Measurements from ENCODE around the gene ERO1A.
"Not testable (repeated sequence)": the region's sequence is repeated elsewhere in the genome, so short reads cannot be mapped to it uniquely, and the experiment has no call there.

Gene ERO1A

DNA sequence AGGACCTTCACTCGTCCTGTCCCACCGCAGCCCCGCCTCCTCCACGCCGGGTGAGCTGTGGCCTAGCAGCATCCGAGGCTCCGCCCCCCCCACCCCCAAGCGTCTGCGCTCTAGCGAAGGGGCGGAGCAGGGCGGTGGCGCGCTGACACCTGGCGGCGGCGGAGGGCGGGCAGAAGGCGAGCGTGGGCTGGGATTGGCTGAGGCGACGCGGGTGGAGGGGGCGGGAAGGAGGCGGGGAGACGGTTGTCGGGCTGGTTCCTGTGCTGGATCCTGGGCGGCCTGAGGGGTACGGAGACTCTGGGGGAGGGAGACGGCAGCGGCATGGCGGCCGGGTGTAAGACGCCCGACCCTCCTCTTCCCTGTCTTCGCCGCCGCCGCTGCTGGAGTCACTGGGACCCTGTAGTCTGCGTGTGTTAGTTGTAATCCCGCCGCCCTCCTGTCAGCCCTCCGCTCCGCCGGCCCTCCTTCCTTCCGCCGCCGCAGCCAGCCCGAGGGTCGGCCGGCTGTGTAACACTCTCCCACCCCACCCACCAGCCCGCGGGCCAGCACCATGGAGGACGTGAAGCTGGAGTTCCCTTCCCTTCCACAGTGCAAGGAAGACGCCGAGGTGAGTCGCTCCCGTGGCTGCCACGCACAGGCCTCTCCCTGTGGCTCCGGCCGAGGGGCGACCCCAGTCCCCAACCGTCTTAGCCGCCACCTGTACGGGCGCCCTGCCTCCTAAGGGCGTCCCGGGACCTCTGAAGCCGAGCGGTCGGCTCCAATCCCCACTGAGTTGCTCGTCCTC, 34.8 kb upstream of the ERO1A start, which contains the start of gene STYX (continued):
- TF ChIP-seq YY2 (tag by site-specific recombination; IDR thresholded peaks at IDR 0.05) (peak; percentile 85), ZNF626 (tag by site-specific recombination; IDR thresholded peaks at IDR 0.05) (no peak), ZNF501 (tag by site-specific recombination; IDR thresholded peaks at IDR 0.05) (peak; percentile 82; the same call in 1 of the 2 replicates), ZBTB8A (tag by site-specific recombination; IDR thresholded peaks at IDR 0.05) (peak; percentile 61; the same call in 1 of the 2 replicates), SCRT2 (tag by site-specific recombination; IDR thresholded peaks at IDR 0.05) (0 out of 2 replicates have a peak, but pooled peaks have one; percentile 36), KLF7 (tag by site-specific recombination; IDR thresholded peaks at IDR 0.05; ENCODE audit: borderline replicate concordance) (peak; percentile 61; the same call in 1 of the 2 replicates), ZNF76 (tag by site-specific recombination; IDR thresholded peaks at IDR 0.05; ENCODE audit: borderline replicate concordance, low read depth) (0 out of 2 replicates have a peak, but pooled peaks have one; percentile 15), KLF10 (tag by site-specific recombination; IDR thresholded peaks at IDR 0.05) (peak; percentile 69), ZSCAN23 (tag by site-specific recombination; IDR thresholded peaks at IDR 0.05) (no peak; the same call in 1 of the 2 replicates), ZXDB (tag by site-specific recombination; IDR thresholded peaks at IDR 0.05) (0 out of 2 replicates have a peak, but pooled peaks have one; percentile 41)
- TF ChIP-seq, protein P1, sequence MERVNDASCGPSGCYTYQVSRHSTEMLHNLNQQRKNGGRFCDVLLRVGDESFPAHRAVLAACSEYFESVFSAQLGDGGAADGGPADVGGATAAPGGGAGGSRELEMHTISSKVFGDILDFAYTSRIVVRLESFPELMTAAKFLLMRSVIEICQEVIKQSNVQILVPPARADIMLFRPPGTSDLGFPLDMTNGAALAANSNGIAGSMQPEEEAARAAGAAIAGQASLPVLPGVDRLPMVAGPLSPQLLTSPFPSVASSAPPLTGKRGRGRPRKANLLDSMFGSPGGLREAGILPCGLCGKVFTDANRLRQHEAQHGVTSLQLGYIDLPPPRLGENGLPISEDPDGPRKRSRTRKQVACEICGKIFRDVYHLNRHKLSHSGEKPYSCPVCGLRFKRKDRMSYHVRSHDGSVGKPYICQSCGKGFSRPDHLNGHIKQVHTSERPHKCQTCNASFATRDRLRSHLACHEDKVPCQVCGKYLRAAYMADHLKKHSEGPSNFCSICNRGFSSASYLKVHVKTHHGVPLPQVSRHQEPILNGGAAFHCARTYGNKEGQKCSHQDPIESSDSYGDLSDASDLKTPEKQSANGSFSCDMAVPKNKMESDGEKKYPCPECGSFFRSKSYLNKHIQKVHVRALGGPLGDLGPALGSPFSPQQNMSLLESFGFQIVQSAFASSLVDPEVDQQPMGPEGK (tag by site-specific recombination; IDR thresholded peaks at IDR 0.05), result peak; percentile 88

- no peak for TF ChIP-seq ZNF24 (tag by site-specific recombination; IDR thresholded peaks at IDR 0.05)
- TF ChIP-seq ZNF335 (tag by site-specific recombination; conservative IDR thresholded peaks at IDR 0.05), result peak; percentile 41; the same call in 1 of the 2 replicates
- peak; percentile 50; the same call in 1 of the 2 replicates for TF ChIP-seq PRDM1 (tag by site-specific recombination; IDR thresholded peaks at IDR 0.05)
- H3K4me3 ChIP-seq (ENCODE audit: low read depth, low read length), result peak overlapping the region; percentile 6; the same call in 1 of the 2 replicates
- POLR2A ChIA-PET, result interaction anchor here (0.6 to 1.1 kb wide), 9 partner anchors 17 to 232 kb away, joined by 3 to 5 read pairs (median 3); partner anchors contain the start of genes GNPNAT1, GPR137C and TXNDC16
- H3K9me3 ChIP-seq (ENCODE audit: control insufficient read depth, insufficient read depth, low read depth, low read length), result no peaks in the 10 kb centered on the region
- peaks cover 4% of the 10 kb centered on the region for H3K4me1 ChIP-seq (ENCODE audit: control insufficient read depth, insufficient read depth, low read length)
- peaks cover 40 to 57% of the 10 kb centered on the region in 2 experiments for H3K36me3 ChIP-seq (ENCODE audit: control insufficient read depth in 2 of 2, insufficient read depth in 1 of 2, low read length in 2 of 2)
- CTCF ChIA-PET, result no interaction called here
- no peak overlapping the region; the same call in 1 of the 2 replicates for H3K27ac ChIP-seq (ENCODE audit: extremely low read depth, low read depth, low read length)
Observed at GRCh38 chr14:52729585-52729924, 34.2 kb upstream of the ERO1A start.

DNA sequence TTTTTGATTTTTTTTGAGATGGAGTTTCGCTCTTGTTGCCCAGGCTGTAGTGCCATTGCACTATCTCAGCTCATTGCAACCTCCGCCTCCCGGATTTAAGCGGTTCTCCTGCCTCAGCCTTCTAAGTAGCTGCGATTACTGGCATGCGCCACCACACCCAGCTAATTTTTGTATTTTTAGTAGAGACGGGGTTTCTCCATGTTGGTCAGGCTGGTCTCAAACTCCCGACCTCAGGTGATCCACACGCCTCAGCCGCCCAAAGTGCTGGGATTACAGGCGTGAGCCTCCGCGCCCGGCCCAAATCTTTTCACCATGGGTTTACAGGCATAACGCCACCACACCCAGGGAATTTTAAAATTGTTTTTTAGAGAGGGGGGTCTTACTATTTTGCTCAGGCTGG, 33.7 kb upstream of the ERO1A start:
- H3K27ac ChIP-seq (ENCODE audit: extremely low read depth, low read depth, low read length); H3K9me3 ChIP-seq (ENCODE audit: control insufficient read depth, insufficient read depth, low read depth, low read length); H3K4me3 ChIP-seq (ENCODE audit: low read depth, low read length); H3K4me1 ChIP-seq (ENCODE audit: control insufficient read depth, insufficient read depth, low read length); CTCF ChIA-PET: not testable (repeated sequence)
- peaks cover 45 to 58% of the 10 kb centered on the region in 2 experiments for H3K36me3 ChIP-seq (ENCODE audit: control insufficient read depth in 2 of 2, insufficient read depth in 1 of 2, low read length in 2 of 2)
- POLR2A ChIA-PET, result interaction anchor here (0.7 to 1.1 kb wide), 2 partner anchors 44 to 180 kb away, joined by 3 to 4 read pairs; no protein-coding TSS in a partner anchor

DNA sequence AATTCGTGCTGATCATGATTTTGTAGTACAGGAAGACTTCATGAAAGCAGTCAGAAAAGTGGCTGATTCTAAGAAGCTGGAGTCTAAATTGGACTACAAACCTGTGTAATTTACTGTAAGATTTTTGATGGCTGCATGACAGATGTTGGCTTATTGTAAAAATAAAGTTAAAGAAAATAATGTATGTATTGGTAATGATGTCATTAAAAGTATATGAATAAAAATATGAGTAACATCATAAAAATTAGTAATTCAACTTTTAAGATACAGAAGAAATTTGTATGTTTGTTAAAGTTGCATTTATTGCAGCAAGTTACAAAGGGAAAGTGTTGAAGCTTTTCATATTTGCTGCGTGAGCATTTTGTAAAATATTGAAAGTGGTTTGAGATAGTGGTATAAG, 32.2 kb upstream of the ERO1A start:
- H3K27ac ChIP-seq (ENCODE audit: extremely low read depth, low read depth, low read length); H3K9me3 ChIP-seq (ENCODE audit: control insufficient read depth, insufficient read depth, low read depth, low read length); H3K4me3 ChIP-seq (ENCODE audit: low read depth, low read length); POLR2A ChIA-PET; H3K4me1 ChIP-seq (ENCODE audit: control insufficient read depth, insufficient read depth, low read length); CTCF ChIA-PET: not testable (repeated sequence)
- TF ChIP-seq, protein P2, sequence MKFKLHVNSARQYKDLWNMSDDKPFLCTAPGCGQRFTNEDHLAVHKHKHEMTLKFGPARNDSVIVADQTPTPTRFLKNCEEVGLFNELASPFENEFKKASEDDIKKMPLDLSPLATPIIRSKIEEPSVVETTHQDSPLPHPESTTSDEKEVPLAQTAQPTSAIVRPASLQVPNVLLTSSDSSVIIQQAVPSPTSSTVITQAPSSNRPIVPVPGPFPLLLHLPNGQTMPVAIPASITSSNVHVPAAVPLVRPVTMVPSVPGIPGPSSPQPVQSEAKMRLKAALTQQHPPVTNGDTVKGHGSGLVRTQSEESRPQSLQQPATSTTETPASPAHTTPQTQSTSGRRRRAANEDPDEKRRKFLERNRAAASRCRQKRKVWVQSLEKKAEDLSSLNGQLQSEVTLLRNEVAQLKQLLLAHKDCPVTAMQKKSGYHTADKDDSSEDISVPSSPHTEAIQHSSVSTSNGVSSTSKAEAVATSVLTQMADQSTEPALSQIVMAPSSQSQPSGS (tag by site-specific recombination; IDR thresholded peaks at IDR 0.05; ENCODE audit: low read depth), result peak; percentile 56; the same call in 1 of the 2 replicates
- peaks cover 55 to 59% of the 10 kb centered on the region in 2 experiments for H3K36me3 ChIP-seq (ENCODE audit: control insufficient read depth in 2 of 2, insufficient read depth in 1 of 2, low read length in 2 of 2)

All from HEK293 (cell line).